GM19351 (cell line): ENCODE data around the gene PXN.
"Not testable (repeated sequence)": the region's sequence is repeated elsewhere in the genome, so short reads cannot be mapped to it uniquely, and the experiment has no call there.

ENCODE experiments used
- ATAC-seq: cut with Tn5 transposase; IDR thresholded peaks from one replicate; pipeline ENCODE4 v1.9.1; 2021; ENCODE audit warnings: mild to moderate bottlenecking, moderate library complexity; ENCODE audit not compliant: unreplicated experiment

Gene PXN

DNA sequence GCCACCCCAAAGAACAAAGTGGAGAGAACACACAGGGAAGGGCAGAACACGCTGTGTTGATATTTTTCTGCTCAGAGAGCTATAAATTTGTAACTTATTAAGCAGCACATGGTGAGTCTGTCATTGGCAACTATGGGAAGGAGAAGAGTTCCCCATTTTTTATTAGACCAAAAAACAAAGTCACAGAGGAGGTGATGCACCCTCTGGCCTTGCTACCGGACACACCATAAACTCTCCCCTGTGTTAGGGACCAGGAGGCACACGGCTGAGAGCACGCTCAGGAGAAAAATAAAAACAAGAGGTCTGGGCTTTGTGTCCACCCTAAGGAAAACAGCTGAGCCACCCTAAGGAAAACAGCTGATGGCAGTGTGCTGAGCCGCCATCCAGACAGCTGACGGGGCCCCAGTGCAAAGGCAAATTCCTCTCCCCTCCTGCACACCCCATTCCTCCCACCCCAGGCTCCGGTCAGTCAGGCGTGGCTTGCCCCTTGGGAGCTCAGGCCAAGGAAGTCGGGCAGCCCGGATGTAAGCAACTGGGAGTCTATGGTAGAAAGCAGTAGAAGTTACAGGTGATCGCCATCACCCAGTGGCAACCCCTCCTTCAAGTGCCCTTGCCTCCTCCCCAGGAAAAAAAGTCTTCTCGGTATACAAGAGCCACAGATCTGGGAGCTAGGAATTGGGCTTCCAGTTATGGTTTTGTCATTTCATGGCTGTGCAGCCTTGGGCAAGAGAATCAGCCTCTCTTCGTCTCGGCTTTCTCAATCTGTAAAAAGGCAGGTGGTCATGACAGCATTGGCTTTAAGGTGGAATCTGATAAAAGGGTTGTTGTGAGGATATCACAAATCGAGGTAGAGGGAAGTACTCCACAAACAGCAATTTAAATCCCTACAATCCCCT is 2.4 kb downstream of the PXN start:
- ATAC-seq, result no peak

DNA sequence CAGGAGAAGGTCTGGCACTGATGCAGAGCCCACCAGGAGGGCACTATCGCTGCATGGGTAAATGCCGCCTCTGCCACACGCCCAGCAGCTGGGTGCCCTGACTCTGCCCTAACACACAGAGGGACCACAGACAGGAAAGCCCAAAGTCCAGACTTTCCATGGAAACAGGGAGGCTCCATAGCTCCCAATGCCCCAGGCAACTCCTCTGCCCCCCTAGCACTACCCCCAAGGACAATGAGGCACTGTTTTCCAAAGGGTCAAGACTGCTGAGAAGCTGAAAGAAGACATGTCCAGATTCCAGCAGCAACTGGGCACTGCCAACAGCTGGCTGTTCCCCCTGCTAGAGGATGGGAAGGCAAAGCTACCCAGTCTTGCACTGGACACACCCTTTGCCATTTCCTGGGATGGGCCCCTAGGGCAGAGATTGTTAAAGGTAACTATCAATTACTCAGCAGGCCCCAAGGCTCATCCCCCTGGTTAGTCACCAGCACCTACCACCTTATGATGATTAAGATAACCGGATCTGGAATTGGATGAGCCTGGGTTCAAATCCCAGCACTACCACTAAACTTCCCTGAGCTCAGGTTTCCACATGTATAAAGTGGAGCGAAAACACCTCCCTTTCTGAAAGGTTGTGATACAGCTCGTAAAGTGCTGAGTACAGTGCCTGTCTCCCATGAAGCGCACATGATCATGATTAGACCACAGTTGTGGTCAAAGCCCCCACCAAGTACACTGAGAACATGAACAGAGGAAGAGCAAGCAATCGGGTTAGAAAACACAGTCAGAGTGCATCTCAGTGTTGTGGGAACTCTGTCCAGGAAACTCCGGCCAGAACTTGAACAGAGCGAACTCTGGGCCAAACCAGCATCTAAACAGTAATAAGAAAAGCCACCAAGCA is 3.3 kb downstream of the PXN start:
- ATAC-seq, result no peak

- ATAC-seq, result no peak
Measured at GRCh38 chr12:120260607-120261006, 4.9 kb downstream of the PXN start.

DNA sequence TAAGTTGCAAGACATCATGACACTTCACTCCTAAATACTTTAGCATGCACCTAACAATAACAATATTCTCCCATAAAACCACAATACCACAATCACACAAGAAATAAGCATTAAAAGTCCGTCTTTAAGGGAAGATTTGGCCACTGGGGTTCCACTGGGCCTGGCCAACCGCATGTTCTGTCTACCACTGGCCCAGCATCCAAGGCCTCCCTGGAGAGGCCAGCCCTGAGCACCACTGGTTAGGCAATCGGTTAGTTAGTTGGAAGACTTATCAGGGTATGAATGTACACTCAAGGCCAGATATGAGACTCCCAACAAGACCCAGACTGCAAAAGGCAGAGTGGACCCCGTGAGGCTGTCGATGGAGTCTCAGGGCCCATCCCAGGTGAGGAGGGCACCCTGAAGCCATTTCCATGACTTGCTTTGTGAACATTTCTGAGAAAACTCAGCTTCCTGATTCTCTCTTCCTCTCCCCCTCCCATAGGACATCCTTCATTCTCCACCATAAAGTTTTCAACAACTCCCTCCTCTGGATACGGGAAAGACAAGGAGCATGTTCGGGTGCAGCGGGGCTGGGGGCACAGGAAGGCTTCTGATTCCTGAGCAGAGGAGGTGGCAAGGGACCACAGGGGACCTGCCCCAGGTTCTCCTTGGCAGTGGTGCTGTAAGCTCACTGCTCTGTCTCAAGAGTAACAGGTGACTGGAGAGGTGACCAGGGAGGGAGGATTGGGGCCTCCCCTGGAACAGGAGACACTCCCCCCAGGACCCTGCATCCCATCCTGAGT is 5.9 kb downstream of the PXN start:
- ATAC-seq, result no peak

DNA sequence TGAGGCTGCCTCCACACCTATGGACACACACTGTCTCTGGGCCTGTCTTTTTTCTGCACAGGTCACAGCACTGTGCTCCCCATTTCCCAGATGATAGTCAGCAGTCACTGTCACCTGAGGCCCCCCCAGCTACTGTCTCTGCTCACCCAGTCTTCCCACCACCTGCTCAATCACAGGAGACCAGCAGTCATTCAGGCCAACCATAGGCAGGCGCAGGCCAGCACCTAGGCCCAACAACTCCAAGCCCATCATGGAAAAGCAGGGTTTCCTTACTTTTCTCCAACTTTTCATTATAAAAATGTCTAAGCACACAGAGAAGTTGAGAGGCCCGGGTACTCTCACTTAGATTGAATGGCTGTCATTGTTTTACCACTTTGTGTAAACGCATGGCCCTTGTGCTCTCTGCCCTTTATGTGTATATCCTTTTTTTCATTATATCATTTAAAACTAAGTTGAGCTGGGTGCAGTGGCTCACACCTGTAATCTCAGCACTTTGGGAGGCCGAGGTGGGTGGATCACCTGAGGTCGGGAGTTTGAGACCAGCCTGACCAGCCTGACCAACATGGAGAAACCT is 7.1 kb downstream of the PXN start:
- no peak for ATAC-seq

GRCh38 chr12:120257041-120257821 is 8.3 kb downstream of the PXN start:
- no peak for ATAC-seq

GRCh38 chr12:120254809-120255208 is 10.7 kb downstream of the PXN start:
- no peak for ATAC-seq

DNA sequence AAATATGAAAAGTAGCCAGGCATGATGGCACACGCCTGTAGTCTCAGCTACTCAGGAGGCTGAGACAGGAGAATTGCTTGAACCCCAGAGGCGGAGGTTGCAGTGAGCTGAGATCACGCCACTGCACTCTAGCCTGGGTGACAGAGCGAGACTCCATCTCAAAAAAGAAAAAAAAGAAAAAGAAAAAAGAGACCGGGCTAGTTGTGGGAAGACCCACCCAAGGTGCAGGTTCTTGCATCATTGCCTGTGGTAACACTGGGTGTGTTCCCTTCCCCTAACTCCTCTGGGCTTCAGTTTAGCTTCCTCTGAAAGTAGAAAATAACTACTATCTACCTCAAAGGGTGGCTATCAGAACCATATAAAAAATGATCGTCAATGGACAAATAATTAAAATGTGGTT is 12.2 kb downstream of the PXN start:
- peak; percentile 47 for ATAC-seq

DNA sequence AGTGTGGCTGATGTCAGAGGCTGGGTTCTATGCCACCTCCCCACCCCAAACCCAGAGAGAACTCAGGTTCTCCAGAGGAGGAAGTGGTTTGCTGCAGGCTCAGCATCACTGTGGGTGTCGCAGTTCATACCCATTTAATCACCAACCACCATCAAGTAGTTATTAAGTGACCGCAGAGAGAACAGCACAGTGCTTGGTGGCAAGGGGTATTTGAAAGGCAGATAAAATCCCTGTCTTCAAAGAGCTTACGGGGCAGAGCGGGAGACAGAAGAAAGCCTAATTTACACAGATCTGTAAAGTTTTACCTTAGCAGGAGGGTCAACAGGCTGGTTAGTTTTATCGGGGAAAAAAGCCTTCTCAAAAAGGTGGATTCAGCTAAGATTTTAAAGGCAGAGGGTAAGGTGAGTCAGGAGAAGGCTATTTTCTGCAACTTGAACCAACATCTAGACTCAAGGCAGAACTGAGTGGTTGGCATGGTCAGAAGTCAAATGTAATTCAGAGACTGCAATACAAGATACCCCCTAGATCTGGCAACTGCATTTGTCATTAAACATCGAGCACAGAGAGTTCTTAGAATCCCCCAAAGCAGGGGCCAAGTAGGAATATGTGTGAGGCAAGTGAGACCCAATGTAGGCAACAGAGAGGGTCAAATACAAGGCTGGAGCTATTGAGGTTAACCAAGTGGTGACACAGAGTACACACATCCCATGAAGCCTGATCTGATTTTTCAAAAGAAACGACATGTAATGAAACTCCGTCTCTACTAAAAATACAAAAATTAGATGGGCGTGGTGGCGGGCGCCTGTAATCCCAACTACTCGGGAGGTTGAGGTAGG is 13.2 kb downstream of the PXN start:
- ATAC-seq, result no peak

- not testable (repeated sequence) for ATAC-seq
Measured at GRCh38 chr12:120251364-120252070, 14.0 kb downstream of the PXN start.

DNA sequence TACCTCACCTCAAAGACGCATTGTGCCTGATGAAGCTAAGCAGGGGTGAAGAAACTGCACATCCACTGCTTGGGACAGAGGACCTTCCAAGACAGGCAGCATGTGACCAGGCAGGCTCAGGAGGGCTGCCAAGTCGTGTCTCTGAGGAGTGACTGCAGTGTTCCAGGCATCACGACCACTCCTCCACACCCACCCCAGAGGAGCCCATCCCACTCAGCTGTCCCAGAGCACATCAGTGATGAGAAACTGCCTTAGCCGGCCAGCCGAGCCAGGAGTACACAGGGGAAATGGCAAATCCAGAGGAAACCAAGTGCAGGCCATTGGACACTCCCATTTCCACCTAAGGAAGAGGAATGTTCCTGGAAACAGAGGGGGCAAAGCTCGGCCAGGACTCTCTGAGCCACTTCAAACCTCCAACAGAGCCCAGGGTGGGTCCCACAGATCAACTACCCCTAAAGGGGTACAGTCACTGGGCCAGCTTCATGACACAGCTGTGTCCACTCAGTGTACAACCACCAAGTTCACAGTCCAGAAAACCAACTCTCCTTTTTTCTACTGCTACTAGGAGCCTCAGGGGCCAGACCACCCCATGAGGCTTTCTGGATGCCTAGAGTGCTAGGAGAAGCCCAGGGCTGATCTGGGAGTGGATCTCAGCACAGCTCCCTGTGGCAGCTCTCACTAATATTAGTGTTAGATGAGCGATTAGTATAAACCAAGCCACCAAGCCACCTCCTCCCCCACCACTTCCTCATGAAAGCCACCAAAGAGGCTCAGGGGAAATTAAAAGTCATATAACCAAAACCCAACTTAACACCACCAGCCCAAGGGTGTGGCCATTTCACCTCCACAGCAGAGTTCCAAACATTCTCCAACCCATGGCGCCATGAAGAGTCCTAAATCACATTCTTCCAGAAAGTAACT is 15.4 kb downstream of the PXN start:
- ATAC-seq, result peak; percentile 45

- ATAC-seq, result no peak
Measured at GRCh38 chr12:120249266-120249874, 16.2 kb downstream of the PXN start.

DNA sequence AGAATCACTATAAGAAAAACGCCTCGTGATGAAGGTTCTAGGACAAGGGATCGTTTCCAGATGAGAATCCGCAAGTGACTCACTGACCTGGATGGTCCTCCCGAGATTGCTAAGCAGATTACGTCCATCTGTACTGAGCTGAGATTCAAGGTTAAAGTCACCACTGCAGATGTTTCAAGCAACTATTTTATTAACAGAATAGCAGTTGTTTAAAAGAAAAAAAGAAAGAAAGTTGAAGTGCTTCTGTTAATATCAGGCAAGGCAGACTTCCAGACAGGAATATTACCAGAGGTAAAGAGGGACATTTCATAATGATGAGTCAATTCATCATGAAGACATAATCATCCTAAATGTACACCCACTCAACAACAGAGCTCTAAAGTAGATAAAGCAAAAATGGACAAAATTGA is 17.9 kb downstream of the PXN start:
- ATAC-seq, result no peak

DNA sequence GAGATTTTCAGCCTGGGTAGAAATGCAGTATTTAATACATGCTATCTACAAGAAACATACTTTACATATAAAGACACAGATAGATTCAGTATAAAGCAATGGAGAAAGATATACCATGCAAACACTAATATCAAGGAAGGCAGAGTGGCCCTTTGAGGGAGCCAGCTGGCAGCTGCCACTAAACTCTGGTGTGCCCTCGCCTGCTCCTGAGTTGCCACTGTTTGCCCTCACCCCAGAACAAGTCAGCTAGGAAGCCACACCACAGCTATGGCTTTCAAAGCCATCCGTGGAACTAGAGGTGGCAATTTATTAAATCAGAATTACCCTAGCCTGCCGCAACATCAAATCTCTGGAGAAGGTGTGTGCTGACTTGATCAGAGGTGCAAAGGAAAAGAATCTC is 18.3 kb downstream of the PXN start:
- ATAC-seq, result no peak

DNA sequence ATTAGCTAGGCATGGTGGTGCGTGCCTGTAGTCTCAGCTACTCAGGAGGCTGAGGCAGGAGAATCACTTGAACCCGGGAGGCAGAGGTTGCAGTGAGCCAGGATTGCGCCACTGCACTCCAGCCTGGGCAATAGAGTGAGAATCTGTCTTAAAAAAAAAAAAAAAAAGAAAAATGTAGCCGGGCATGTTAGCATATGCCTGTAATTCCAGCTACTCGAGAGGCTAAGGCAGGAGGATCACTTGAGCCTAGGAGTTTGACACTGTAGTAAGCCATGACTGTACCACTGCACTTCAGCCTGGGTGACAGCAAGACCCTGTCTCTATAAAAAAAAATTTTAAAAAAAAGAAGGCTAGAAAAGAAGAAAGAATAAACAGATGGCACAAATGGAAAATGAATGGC is 18.8 kb downstream of the PXN start:
- not testable (repeated sequence) for ATAC-seq

- ATAC-seq, result no peak
Measured at GRCh38 chr12:120242971-120243699, 22.4 kb downstream of the PXN start.
